Eye (tissue), 1 donor: ENCODE results near the gene LRRD1.
A peak's percentile ranks its signal among the peaks of the same experiment; 100 is the strongest.
"Not testable (repeated sequence)": the region's sequence is repeated elsewhere in the genome, so short reads cannot be mapped to it uniquely, and the experiment has no call there.

Experiments used
- DNase-seq: peaks from one replicate; pipeline ENCODE4 v3.0.0-alpha.2; 2015

The LRRD1 gene

GRCh38 chr7:92178928-92179924, at the start of gene LRRD1:
Gene LRRD1 (minus strand): TSS chr7:92179142. CDS start chr7:92165202, 13,940 bp downstream.
- peak; percentile 95 for DNase-seq

- DNase-seq = no peak
Measured at GRCh38 chr7:92228742-92229141, 49.8 kb upstream of the LRRD1 start.

- no peak for DNase-seq
Measured at GRCh38 chr7:92228100-92228499, 49.2 kb upstream of the LRRD1 start.

DNA sequence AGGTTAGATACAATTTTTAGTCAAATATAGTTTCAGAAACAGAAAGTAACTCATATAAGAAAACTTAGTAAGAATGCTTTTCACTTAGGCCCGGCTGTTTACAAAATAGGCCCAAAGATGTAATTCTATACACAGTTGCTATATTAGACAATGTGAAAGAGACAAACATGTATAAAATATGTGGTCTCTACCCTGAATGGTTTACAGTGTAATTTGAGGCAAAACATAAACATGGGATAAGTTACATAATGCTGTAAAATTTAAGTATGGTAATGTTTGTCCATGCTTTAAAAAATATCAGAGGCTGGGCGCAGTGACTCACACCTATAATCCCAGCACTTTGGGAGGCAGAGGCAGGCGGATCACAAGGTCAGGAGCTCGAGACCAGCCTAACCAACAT, 48.0 kb upstream of the LRRD1 start:
- no peak for DNase-seq

DNA sequence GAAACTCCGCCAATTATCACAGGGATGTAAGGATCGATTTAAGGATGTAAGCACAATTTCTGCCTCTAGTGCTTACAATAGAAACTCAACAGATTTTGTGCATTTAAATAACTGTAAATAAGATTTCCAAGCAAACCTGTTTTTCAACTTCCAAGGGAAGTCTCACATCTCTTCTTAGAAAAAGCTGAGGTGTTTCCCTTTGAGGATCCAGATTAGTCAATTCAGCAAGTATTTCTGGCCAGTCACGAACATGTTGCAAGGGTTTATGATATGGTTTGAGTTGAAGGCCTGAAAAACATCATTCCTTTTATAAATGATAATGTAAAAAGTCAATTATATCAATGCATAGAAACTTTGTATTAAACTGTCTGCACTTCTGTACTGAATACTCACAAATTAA, 42.8 kb upstream of the LRRD1 start:
- DNase-seq = no peak

GRCh38 chr7:92206672-92207071, 27.7 kb upstream of the LRRD1 start:
- DNase-seq = peak; percentile 3

- DNase-seq = no peak
Measured at GRCh38 chr7:92205987-92206386, 27.0 kb upstream of the LRRD1 start.

GRCh38 chr7:92200791-92201190, 21.8 kb upstream of the LRRD1 start:
- DNase-seq = no peak

- no peak for DNase-seq
Measured at GRCh38 chr7:92192326-92192725, 13.4 kb upstream of the LRRD1 start.

- DNase-seq = not testable (repeated sequence)
Measured at GRCh38 chr7:92189246-92189645, 10.3 kb upstream of the LRRD1 start.

DNA sequence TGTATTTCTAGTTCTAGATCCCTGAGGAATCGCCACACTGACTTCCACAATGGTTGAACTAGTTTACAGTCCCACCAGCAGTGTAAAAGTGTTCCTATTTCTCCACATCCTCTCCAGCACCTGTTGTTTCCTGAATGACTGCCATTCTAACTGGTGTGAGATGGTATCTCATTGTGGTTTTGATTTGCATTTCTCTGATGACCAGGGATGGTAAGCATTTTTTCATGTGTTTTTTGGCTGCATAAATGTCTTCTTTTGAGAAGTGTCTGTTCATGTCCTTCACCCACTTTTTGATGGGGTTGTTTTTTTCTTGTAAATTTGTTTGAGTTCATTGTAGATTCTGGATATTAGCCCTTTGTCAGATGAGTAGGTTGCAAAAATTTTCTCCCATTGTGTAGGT, 5.4 kb upstream of the LRRD1 start:
- DNase-seq = not testable (repeated sequence)

- no peak for DNase-seq
Measured at GRCh38 chr7:92177362-92177761, 1.6 kb downstream of the LRRD1 start.

DNA sequence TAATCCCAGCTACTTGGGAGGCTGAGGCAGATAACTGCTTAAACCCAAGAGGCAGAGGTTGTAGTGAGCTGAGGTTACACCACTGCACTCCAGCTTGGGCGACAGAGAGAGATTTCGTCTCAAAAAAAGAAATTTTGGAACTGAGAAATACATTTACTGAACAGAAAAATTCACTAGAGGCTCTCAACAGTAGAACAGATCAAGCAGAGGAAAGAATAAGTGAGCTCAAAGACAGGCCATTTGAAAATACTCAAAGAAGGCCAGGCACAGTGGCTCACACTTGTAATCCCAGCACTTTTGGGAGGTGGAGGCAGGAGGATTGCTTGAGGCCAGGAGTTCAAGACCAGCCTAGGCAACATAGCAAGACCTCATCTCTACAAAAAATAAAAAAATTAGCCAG, 9.4 kb downstream of the LRRD1 start:
- DNase-seq = not testable (repeated sequence)

- no peak for DNase-seq
Measured at GRCh38 chr7:92161271-92161670, 17.7 kb downstream of the LRRD1 start.

- DNase-seq = no peak
Measured at GRCh38 chr7:92158660-92159575, 20.0 kb downstream of the LRRD1 start.

GRCh38 chr7:92156990-92157389, 22.0 kb downstream of the LRRD1 start:
- DNase-seq = peak; percentile 50

DNA sequence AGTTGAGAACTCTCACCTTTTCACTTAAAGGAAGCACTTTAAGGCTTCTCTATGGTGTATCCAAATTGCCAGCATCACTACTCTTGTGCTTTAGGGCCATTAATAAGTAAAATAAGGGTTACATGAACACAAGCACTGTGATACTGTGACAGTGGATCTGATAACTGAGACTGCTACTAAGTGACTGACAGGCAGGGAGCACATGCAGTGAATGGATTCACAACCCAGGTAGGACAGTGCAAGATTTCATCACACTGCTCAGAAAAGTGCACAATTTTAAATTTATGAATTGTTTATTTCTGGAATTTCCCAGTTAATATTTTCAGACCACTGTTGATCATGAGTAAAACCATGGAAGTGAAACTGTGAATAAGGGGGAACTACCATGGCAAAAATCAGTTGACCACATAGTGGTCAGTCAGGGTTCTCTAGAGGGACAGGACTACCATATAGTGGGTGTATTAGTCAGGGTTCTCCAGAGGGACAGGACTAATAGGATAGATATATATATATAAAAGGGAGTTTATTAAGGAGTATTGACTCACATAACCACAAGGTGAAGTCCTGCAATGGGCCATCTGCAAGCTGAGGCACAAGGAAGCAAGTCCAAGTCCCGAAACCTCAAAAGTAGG, 23.7 kb downstream of the LRRD1 start:
- no peak for DNase-seq

- peak; percentile 68 for DNase-seq
Measured at GRCh38 chr7:92150450-92151017, 28.4 kb downstream of the LRRD1 start.

DNA sequence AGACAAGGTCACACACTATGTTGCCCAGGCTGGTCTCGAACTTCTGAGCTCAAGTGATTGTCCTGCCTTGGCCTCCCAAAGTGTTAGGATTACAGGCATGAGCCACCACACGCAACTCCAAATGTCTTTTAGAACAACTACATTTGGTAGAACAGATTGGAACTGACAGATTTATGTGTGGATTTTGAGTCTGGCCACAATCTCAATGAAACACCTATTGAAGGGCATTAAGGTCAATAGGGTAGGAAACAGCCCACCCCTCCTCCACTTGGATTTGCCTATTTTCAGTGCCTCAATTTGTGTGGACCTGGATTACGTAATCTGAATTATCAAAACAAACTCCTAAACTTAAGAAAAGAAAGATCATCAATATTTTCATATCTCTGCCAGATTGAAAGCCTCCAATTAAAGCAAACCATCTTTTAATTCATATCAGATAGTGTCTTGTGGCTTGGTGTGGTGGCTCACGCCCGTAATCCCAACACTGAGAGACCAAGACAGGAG, 29.2 kb downstream of the LRRD1 start:
- no peak for DNase-seq

DNA sequence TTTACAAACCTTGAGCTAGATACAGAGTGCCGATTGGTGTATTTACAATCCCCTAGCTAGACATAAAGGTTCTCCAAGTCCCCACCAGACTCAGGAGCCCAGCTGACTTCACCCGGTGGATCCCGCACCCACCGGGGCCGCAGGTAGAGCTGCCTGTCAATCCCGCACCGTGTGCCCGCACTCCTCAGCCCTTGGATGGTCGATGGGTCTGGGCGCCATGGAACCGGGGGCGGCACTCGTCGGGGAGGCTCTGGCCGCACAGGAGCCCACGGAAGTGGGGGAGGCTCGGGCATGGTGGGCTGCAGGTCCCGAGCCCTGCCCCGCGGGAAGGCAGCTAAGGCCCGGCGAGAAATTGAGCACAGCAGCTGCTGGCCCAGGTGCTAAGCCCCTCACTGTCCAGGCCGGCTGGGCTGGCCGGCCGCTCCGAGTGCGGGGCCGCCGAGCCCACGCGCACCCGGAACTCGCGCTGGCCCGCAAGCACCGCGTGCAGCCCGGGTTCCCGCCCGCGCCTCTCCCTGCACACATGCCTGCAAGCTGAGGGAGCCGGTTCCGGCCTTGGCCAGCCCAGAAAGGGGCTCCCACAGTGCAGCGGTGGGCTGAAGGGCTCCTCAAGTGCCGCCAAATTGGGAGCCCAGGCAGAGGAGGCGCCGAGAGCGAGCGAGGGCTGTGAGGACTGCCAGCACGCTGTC, 35.6 kb downstream of the LRRD1 start:
- DNase-seq = not testable (repeated sequence)

GRCh38 chr7:92142791-92143190, 36.2 kb downstream of the LRRD1 start:
- not testable (repeated sequence) for DNase-seq

DNA sequence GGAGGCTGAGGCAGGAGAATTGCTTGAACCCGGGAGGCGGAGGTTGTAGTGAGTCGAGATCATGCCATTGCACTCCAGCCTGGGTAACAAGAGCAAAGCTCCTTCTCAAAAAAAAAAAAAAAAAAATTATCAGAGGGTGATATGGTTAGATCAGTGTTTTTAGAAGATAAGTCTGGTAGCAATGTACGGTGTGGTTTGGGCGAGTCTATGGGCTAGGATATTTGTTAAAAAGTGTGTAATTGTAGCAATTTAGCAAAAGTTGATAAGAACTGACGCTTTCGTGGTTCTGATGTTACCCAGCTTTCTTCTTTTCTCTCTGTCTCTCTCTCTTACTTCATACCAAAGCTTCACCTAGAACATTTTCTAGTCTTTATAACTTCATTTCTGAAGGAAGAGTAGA, 37.8 kb downstream of the LRRD1 start:
- no peak for DNase-seq
